Measurements from ENCODE around the gene PRAMEF2.
"Not testable (repeated sequence)": the region's sequence is repeated elsewhere in the genome, so short reads cannot be mapped to it uniquely, and the experiment has no call there.

Gene PRAMEF2

GRCh38 chr1:12856786-12857185, at the start of gene PRAMEF2:
Gene PRAMEF2 (plus strand): TSS chr1:12857086. CDS start chr1:12859010, 1,924 bp downstream.
- not testable (repeated sequence) for H3K4me3 Mint-ChIP-seq; H3K36me3 Mint-ChIP-seq (ENCODE audit: low read depth); H3K9me3 Mint-ChIP-seq; H3K27me3 Mint-ChIP-seq (ENCODE audit: low read depth); H3K4me1 Mint-ChIP-seq (ENCODE audit: low read depth); H3K27ac Mint-ChIP-seq

- Mint-ChIP-seq H3K9me3 (peaks cover 12% of the 10 kb centered on the region), H3K36me3 (ENCODE audit: low read depth) (no peaks in the 10 kb centered on the region), H3K27ac (no peak overlapping the region), H3K4me3 (no peak overlapping the region), H3K4me1 (ENCODE audit: low read depth) (no peaks in the 10 kb centered on the region), H3K27me3 (ENCODE audit: low read depth) (peaks cover 10% of the 10 kb centered on the region)
Measured at GRCh38 chr1:12809933-12810332, 47.0 kb upstream of the PRAMEF2 start.

GRCh38 chr1:12810691-12811408, 46.0 kb upstream of the PRAMEF2 start:
- Mint-ChIP-seq H3K27ac (no peak overlapping the region), H3K4me1 (ENCODE audit: low read depth) (no peaks in the 10 kb centered on the region), H3K9me3 (peaks cover 7% of the 10 kb centered on the region), H3K36me3 (ENCODE audit: low read depth) (no peaks in the 10 kb centered on the region), H3K27me3 (ENCODE audit: low read depth) (peaks cover 5% of the 10 kb centered on the region), H3K4me3 (no peak overlapping the region)

- Mint-ChIP-seq H3K4me1 (ENCODE audit: low read depth) (no peaks in the 10 kb centered on the region), H3K27ac (no peak overlapping the region), H3K36me3 (ENCODE audit: low read depth) (no peaks in the 10 kb centered on the region), H3K27me3 (ENCODE audit: low read depth) (peaks cover 5% of the 10 kb centered on the region), H3K9me3 (peaks cover 7% of the 10 kb centered on the region), H3K4me3 (no peak overlapping the region)
Measured at GRCh38 chr1:12811409-12811784, 45.5 kb upstream of the PRAMEF2 start.

- not testable (repeated sequence) for H3K27ac Mint-ChIP-seq; H3K9me3 Mint-ChIP-seq; H3K4me1 Mint-ChIP-seq (ENCODE audit: low read depth); H3K36me3 Mint-ChIP-seq (ENCODE audit: low read depth); H3K4me3 Mint-ChIP-seq
- H3K27me3 Mint-ChIP-seq (ENCODE audit: low read depth) = peaks cover 12% of the 10 kb centered on the region
Measured at GRCh38 chr1:12819061-12819460, 37.8 kb upstream of the PRAMEF2 start.

GRCh38 chr1:12831310-12831709, 25.6 kb upstream of the PRAMEF2 start, which contains the start of gene PRAMEF11:
Gene PRAMEF11 (minus strand): TSS chr1:12831410. CDS start chr1:12828789, 2,621 bp downstream.
- H3K4me3 Mint-ChIP-seq; H3K27ac Mint-ChIP-seq; H3K4me1 Mint-ChIP-seq (ENCODE audit: low read depth); H3K36me3 Mint-ChIP-seq (ENCODE audit: low read depth); H3K27me3 Mint-ChIP-seq (ENCODE audit: low read depth); H3K9me3 Mint-ChIP-seq: not testable (repeated sequence)

- not testable (repeated sequence) for H3K9me3 Mint-ChIP-seq; H3K27ac Mint-ChIP-seq; H3K4me1 Mint-ChIP-seq (ENCODE audit: low read depth); H3K4me3 Mint-ChIP-seq; H3K27me3 Mint-ChIP-seq (ENCODE audit: low read depth); H3K36me3 Mint-ChIP-seq (ENCODE audit: low read depth)
Measured at GRCh38 chr1:12833251-12833650, 23.6 kb upstream of the PRAMEF2 start.

GRCh38 chr1:12848620-12849019, 8.3 kb upstream of the PRAMEF2 start, which contains the start of gene HNRNPCL1:
Gene HNRNPCL1 (minus strand): TSS chr1:12848720. CDS start chr1:12848289, 431 bp downstream.
- H3K27ac Mint-ChIP-seq; H3K27me3 Mint-ChIP-seq (ENCODE audit: low read depth); H3K36me3 Mint-ChIP-seq (ENCODE audit: low read depth); H3K9me3 Mint-ChIP-seq; H3K4me1 Mint-ChIP-seq (ENCODE audit: low read depth); H3K4me3 Mint-ChIP-seq: not testable (repeated sequence)

GRCh38 chr1:12851779-12852178, 5.1 kb upstream of the PRAMEF2 start:
- Mint-ChIP-seq H3K9me3 (no peaks in the 10 kb centered on the region), H3K27me3 (ENCODE audit: low read depth) (no peaks in the 10 kb centered on the region), H3K27ac (no peak overlapping the region)

GRCh38 chr1:12863131-12863880, 6.4 kb downstream of the PRAMEF2 start:
- not testable (repeated sequence) for H3K4me3 Mint-ChIP-seq; H3K4me1 Mint-ChIP-seq (ENCODE audit: low read depth)

More at GRCh38 chr1:12851779-12852178, 5.1 kb upstream of the PRAMEF2 start:
- Mint-ChIP-seq H3K36me3 (ENCODE audit: low read depth) (no peaks in the 10 kb centered on the region), H3K4me1 (ENCODE audit: low read depth) (no peaks in the 10 kb centered on the region), H3K4me3 (no peak overlapping the region)

GRCh38 chr1:12878453-12878852, 21.6 kb downstream of the PRAMEF2 start:
- not testable (repeated sequence) for H3K27me3 Mint-ChIP-seq (ENCODE audit: low read depth); H3K9me3 Mint-ChIP-seq; H3K36me3 Mint-ChIP-seq (ENCODE audit: low read depth); H3K27ac Mint-ChIP-seq; H3K4me1 Mint-ChIP-seq (ENCODE audit: low read depth); H3K4me3 Mint-ChIP-seq

More at GRCh38 chr1:12863131-12863880, 6.4 kb downstream of the PRAMEF2 start:
- not testable (repeated sequence) for H3K27me3 Mint-ChIP-seq (ENCODE audit: low read depth); H3K36me3 Mint-ChIP-seq (ENCODE audit: low read depth); H3K9me3 Mint-ChIP-seq; H3K27ac Mint-ChIP-seq

- not testable (repeated sequence) for H3K27me3 Mint-ChIP-seq (ENCODE audit: low read depth); H3K27ac Mint-ChIP-seq; H3K4me1 Mint-ChIP-seq (ENCODE audit: low read depth); H3K4me3 Mint-ChIP-seq; H3K9me3 Mint-ChIP-seq; H3K36me3 Mint-ChIP-seq (ENCODE audit: low read depth)
Measured at GRCh38 chr1:12886101-12886500, 29.2 kb downstream of the PRAMEF2 start, which contains the start of gene PRAMEF4. Gene PRAMEF4 (minus strand): TSS chr1:12886201. CDS start chr1:12883394, 2,807 bp downstream.

GRCh38 chr1:12898170-12898569, 41.3 kb downstream of the PRAMEF2 start, which contains the start of gene PRAMEF10:
Gene PRAMEF10 (minus strand): TSS chr1:12898270. CDS start chr1:12895847, 2,423 bp downstream.
- H3K36me3 Mint-ChIP-seq (ENCODE audit: low read depth); H3K27ac Mint-ChIP-seq; H3K4me1 Mint-ChIP-seq (ENCODE audit: low read depth); H3K4me3 Mint-ChIP-seq; H3K27me3 Mint-ChIP-seq (ENCODE audit: low read depth); H3K9me3 Mint-ChIP-seq: not testable (repeated sequence)

- not testable (repeated sequence) for H3K27ac Mint-ChIP-seq; H3K27me3 Mint-ChIP-seq (ENCODE audit: low read depth); H3K9me3 Mint-ChIP-seq; H3K4me1 Mint-ChIP-seq (ENCODE audit: low read depth); H3K36me3 Mint-ChIP-seq (ENCODE audit: low read depth); H3K4me3 Mint-ChIP-seq
Measured at GRCh38 chr1:12899186-12899585, 42.3 kb downstream of the PRAMEF2 start.
